Measurements from ENCODE around the gene CLINT1.

GRCh38 chr5:157867751-157868387 lies 8.9 kb upstream of the CLINT1 start:
- TF ChIP-seq, protein P1, sequence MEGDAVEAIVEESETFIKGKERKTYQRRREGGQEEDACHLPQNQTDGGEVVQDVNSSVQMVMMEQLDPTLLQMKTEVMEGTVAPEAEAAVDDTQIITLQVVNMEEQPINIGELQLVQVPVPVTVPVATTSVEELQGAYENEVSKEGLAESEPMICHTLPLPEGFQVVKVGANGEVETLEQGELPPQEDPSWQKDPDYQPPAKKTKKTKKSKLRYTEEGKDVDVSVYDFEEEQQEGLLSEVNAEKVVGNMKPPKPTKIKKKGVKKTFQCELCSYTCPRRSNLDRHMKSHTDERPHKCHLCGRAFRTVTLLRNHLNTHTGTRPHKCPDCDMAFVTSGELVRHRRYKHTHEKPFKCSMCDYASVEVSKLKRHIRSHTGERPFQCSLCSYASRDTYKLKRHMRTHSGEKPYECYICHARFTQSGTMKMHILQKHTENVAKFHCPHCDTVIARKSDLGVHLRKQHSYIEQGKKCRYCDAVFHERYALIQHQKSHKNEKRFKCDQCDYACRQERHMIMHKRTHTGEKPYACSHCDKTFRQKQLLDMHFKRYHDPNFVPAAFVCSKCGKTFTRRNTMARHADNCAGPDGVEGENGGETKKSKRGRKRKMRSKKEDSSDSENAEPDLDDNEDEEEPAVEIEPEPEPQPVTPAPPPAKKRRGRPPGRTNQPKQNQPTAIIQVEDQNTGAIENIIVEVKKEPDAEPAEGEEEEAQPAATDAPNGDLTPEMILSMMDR (IDR thresholded peaks at IDR 0.05): no peak
- no peak for TF ChIP-seq POLR2A (IDR thresholded peaks at IDR 0.05; ENCODE audit: low read length)
- TF ChIP-seq USF2 (IDR thresholded peaks at IDR 0.05): no peak
- TF ChIP-seq, protein P2, sequence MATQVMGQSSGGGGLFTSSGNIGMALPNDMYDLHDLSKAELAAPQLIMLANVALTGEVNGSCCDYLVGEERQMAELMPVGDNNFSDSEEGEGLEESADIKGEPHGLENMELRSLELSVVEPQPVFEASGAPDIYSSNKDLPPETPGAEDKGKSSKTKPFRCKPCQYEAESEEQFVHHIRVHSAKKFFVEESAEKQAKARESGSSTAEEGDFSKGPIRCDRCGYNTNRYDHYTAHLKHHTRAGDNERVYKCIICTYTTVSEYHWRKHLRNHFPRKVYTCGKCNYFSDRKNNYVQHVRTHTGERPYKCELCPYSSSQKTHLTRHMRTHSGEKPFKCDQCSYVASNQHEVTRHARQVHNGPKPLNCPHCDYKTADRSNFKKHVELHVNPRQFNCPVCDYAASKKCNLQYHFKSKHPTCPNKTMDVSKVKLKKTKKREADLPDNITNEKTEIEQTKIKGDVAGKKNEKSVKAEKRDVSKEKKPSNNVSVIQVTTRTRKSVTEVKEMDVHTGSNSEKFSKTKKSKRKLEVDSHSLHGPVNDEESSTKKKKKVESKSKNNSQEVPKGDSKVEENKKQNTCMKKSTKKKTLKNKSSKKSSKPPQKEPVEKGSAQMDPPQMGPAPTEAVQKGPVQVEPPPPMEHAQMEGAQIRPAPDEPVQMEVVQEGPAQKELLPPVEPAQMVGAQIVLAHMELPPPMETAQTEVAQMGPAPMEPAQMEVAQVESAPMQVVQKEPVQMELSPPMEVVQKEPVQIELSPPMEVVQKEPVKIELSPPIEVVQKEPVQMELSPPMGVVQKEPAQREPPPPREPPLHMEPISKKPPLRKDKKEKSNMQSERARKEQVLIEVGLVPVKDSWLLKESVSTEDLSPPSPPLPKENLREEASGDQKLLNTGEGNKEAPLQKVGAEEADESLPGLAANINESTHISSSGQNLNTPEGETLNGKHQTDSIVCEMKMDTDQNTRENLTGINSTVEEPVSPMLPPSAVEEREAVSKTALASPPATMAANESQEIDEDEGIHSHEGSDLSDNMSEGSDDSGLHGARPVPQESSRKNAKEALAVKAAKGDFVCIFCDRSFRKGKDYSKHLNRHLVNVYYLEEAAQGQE (IDR thresholded peaks at IDR 0.05): no peak
- TF ChIP-seq EP300 (IDR thresholded peaks at IDR 0.05): no peak
- no peak for TF ChIP-seq POLR2AphosphoS2 (conservative IDR thresholded peaks at IDR 0.05; ENCODE audit: low read length)
- TF ChIP-seq MYC (IDR thresholded peaks at IDR 0.05; ENCODE audit: borderline replicate concordance, low read length): no peak
- TF ChIP-seq CHD2 (IDR thresholded peaks at IDR 0.05; ENCODE audit: low read length, partially characterized antibody): no peak
- TF ChIP-seq HDAC2 (IDR thresholded peaks at IDR 0.05): no peak
- no peak for TF ChIP-seq CBX2 (IDR thresholded peaks at IDR 0.05; ENCODE audit: borderline replicate concordance, low read depth)
- TF ChIP-seq RAD21 (conservative IDR thresholded peaks at IDR 0.05 in 1 of 2, IDR thresholded peaks at IDR 0.05 in 1 of 2): no peak
- TF ChIP-seq TP53 (CRISPR knock-in tag; IDR thresholded peaks at IDR 0.05): no peak
